Neuron (in vitro differentiated cells): ENCODE results near the gene PRR14.
A peak's percentile ranks its signal among the peaks of the same experiment; 100 is the strongest.

Experiments
- H2AFZ ChIP-seq: one replicate; pipeline ENCODE4 v1.6.1; 2013; ENCODE audit warnings: low read depth, mild to moderate bottlenecking, inconsistent platforms, low read length, moderate library complexity
- H3K27me3 ChIP-seq: one replicate; pipeline ENCODE4 v1.6.1; 2013; ENCODE audit warnings: low read length; ENCODE audit not compliant: insufficient read depth
- H3K36me3 ChIP-seq: one replicate; pipeline ENCODE4 v1.6.1; 2013; ENCODE audit warnings: low read length; ENCODE audit not compliant: insufficient read depth
- H3K4me1 ChIP-seq: one replicate; pipeline ENCODE4 v1.6.1; 2013; ENCODE audit warnings: low read length; ENCODE audit not compliant: insufficient read depth
- H3K4me3 ChIP-seq: 2 replicates; pipeline ENCODE4 v1.5.1; 2013; ENCODE audit warnings: mild to moderate bottlenecking, low read length, moderate library complexity
- H3K9me3 ChIP-seq: one replicate; pipeline ENCODE4 v1.6.1; 2013; ENCODE audit warnings: low read length

Gene PRR14

DNA sequence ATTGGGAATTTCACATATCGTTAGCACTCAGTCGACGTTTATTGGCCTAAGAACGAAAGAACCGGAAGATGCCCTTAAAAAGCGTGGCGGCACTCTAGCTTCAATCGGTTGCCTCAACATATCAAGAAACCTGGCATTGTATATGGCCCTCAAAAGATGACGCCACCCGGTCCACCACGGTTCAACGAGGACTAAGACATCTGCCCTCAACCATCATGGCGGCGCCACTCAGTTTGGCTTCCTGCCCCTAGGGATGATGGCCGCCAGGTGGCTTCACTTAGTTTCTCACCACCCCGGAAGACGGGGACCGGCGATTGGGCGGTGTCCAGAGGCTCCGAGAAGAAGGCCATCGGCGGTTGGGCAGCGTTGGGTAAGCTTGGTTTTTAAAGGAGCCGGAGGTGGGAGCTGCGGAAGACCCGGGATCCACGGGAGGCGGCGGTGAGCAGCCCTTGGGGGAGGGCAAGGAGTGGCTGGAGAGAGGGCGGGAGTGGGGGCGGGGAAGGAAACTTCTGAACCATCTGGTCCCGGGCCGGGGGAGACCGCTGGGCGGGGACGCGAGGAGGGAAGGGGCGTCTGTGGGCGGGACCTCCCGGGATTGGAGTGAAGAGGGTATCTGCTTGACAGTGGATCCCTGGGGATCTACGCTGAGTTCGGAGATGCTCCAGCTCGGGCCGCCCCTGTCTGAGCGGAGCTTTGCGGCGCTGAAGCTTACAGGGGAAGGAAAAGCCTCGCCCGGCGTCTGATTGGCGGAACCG is at the start of gene PRR14:
Gene PRR14, plus strand, starts transcription at position 592 of the 755 bp plus-strand sequence. CDS start 686 bp downstream, outside the sequence.
- Histone ChIP-seq H3K4me3 (peak within 1 kb of the TSS; percentile 82), H3K9me3 (no peaks in the 10 kb centered on the region), H3K27me3 (no peaks in the 10 kb centered on the region), H3K4me1 (peaks cover 7% of the 10 kb centered on the region), H2AFZ (peak within 1 kb of the TSS; percentile 87), H3K36me3 (peaks cover 28% of the 10 kb centered on the region)

DNA sequence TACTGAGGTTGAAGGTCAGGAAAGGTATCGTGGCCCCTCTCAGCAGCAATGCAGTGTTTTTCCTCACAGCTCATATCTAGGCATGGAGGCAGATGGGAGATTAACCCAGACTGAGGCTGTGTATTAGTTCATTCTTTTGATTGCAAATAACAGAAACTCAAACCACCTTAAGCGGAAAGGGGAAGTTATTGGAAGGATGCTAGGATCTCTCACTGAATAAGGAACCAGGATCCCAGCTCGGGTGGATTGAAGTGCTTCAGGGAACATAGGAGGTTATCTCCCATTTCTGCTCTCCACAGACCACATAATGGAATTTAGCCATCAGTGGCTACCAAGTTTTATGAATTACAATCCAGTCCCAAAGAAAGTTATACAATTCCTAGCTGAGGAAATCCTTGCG is 48.8 kb upstream of the PRR14 start:
- Histone ChIP-seq H3K9me3 (no peaks in the 10 kb centered on the region), H3K4me3 (no peak overlapping the region), H3K27me3 (no peaks in the 10 kb centered on the region), H3K36me3 (peaks cover 37% of the 10 kb centered on the region), H3K4me1 (no peaks in the 10 kb centered on the region), H2AFZ (no peak overlapping the region)

DNA sequence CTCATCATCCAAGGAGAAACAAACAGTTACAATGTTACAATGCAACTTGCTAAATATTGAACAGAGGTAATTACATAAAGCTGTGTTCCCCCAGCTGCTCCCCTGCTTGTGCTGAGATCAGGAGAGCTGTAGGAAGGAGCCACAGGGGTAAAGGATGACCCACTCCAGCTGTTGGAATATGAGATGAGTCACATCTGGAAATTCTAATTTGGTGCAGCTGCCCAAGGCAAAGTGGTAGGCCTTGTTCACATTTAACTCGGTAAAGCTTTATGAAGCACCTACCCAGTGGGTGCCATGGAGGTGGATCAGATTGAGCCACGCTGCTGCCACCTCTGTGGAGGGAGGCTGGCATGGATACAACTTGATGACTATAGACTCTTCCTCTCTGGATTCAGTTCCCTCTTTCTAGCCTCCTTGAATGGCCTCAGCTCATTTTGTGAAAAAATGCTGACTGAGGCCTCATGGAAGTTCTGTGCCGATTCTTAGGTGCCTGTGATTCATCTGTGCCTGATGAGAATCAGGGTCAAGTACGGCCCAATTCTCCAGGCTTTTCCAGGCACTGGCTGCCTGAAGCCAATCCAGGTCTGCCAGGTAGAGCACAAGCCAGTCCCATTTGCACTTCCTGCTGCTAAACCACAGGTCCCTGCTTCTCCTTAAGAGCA is 48.0 kb upstream of the PRR14 start:
- Histone ChIP-seq H3K27me3 (no peaks in the 10 kb centered on the region), H3K9me3 (no peaks in the 10 kb centered on the region), H3K4me3 (no peak overlapping the region), H3K4me1 (no peaks in the 10 kb centered on the region), H3K36me3 (peaks cover 44% of the 10 kb centered on the region), H2AFZ (no peak overlapping the region)

DNA sequence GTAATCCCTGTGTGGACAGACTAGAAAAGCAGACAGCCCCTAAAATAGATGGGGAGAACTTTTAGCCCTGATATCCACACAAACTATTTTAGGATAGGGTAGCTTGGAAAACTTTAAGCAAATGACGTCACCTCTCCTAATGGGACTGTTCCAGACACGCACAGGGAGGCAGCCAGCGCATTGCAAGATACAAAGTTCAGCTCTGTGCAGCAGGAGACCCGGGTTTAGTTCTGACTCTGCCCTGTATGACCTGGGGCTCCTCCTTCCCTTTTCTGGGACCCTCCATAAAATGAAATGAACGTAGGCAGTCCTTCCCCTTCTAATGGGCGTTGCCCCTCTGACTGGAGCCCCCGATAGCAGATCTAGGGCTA is 46.8 kb upstream of the PRR14 start:
- H3K36me3 ChIP-seq = peaks cover 52% of the 10 kb centered on the region
- H2AFZ ChIP-seq = no peak overlapping the region
- no peaks in the 10 kb centered on the region for H3K27me3 ChIP-seq
- no peak overlapping the region for H3K4me3 ChIP-seq
- peaks cover 3% of the 10 kb centered on the region for H3K4me1 ChIP-seq
- no peaks in the 10 kb centered on the region for H3K9me3 ChIP-seq

DNA sequence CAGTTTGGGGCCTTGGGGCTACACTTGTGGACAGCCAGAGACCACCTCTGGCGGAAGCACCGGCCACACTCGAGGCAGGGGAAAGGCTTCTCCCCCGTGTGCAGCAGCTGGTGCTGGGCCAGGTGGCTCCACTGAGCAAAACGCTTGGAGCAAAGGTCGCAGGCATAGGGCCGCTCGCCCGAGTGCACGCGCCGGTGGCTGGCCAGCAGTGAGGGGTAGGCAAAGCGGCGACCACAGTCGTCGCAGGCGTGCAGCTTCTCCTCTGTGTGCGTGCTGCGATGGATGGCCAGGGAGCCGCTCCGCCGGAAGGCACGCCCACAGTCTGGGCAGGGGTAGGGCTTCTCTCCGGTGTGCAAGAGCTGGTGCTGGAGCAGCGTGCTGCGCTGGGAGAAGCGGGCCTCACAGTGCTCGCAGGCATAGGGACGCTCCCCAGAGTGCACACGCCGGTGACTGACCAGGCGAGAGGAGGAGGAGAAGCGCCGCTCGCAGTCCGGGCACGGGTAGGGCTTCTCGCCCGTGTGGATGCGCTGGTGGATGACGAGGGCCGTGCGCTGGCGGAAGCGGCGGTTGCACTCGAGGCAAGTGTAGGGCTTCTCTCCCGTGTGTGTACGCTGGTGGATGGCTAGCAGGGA is 46.3 kb upstream of the PRR14 start:
- Histone ChIP-seq H2AFZ (no peak overlapping the region), H3K4me1 (peaks cover 8% of the 10 kb centered on the region), H3K27me3 (no peaks in the 10 kb centered on the region), H3K36me3 (peaks cover 53% of the 10 kb centered on the region), H3K4me3 (no peak overlapping the region), H3K9me3 (no peaks in the 10 kb centered on the region)

DNA sequence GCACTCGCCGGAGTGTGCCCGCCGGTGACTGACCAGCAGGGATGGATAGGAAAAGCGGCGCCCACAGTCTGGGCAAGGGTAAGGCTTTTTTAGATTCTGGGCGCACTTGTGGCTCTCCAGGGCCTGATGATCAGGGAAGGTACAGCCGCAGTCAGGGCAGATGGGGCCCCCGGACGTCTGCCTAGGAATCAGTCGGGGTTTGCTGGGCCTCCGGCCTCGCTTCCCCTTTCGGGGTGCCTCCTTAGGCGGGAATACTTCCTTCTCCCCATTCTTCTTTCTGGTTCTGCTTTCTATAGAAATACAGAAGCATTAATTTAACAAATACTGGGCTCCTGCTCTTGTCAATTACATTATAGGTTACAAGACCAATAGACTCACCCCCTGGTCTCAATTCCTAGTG is 45.6 kb upstream of the PRR14 start:
- Histone ChIP-seq H3K27me3 (no peaks in the 10 kb centered on the region), H2AFZ (no peak overlapping the region), H3K36me3 (peaks cover 53% of the 10 kb centered on the region)

DNA sequence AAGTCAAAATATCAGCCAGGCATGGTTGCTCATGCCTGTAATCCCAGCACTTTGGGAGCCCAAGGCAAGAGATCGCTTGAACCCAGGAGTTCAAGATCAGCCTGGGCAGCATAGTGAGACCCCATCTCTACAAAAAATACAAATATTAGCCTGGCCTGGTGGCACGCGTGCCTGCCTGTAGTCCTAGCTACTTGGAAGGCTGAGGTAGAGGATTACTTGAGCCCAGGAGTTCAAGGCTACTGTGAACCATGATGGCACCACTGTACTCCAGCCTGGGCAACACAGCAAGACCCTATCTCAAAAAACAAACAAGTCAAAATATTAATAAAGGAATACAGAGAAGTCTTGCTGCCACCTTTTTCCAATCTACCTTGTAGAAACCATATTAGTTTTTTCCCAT is 44.8 kb upstream of the PRR14 start:
- Histone ChIP-seq H3K4me3 (no peak overlapping the region), H2AFZ (no peak overlapping the region), H3K36me3 (peaks cover 53% of the 10 kb centered on the region), H3K27me3 (no peaks in the 10 kb centered on the region), H3K4me1 (peaks cover 9% of the 10 kb centered on the region), H3K9me3 (no peaks in the 10 kb centered on the region)

More for the DNA sequence above, 45.6 kb upstream of the PRR14 start:
- no peaks in the 10 kb centered on the region for H3K9me3 ChIP-seq
- H3K4me1 ChIP-seq = peaks cover 9% of the 10 kb centered on the region
- H3K4me3 ChIP-seq = no peak overlapping the region

DNA sequence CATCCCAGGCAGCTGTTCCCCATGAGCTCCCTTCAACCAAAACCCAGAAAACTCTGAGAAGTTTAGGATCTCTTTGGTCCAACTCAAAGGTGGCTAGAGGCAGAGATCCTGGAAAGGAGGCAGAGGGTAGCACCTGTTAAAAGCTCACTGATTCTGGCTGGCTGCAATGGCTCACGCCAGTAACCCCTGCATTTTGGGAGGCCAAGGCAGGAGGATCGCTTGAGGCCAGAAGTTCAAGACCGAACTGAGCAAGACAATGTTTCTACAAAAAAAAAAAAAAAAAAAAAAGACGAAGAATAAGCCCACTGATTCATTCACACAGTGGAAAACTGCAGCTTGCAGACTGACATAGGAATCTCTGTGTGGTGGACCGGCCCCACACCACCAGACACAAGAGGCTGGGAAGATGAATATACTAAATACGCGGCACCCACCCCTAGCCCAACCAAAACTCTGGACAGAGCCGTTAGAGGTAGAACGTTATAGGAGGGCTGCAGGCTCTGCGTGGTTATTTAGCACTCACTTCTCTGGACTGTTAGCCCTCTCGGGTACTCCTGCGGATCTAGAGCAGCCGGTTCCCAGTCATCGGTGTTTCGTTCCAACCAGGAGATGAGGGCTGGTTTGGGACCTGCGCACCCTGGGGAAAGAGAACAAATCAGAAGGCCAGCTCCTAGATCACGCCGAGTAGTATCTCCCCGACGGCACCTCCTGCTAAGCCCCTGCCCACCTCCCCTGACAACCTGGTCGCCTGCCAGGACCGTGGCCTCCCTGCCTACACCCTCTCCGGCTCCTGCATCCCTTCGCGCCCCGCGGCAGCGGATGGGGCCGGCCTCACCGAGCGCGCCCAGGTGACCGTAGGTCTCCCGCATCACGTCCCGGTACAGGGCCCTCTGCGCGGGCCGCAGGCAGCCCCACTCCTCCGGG is 41.5 kb upstream of the PRR14 start:
- Histone ChIP-seq H3K36me3 (peaks cover 37% of the 10 kb centered on the region), H3K4me1 (peaks cover 9% of the 10 kb centered on the region), H3K4me3 (peak overlapping the region; percentile 76)

DNA sequence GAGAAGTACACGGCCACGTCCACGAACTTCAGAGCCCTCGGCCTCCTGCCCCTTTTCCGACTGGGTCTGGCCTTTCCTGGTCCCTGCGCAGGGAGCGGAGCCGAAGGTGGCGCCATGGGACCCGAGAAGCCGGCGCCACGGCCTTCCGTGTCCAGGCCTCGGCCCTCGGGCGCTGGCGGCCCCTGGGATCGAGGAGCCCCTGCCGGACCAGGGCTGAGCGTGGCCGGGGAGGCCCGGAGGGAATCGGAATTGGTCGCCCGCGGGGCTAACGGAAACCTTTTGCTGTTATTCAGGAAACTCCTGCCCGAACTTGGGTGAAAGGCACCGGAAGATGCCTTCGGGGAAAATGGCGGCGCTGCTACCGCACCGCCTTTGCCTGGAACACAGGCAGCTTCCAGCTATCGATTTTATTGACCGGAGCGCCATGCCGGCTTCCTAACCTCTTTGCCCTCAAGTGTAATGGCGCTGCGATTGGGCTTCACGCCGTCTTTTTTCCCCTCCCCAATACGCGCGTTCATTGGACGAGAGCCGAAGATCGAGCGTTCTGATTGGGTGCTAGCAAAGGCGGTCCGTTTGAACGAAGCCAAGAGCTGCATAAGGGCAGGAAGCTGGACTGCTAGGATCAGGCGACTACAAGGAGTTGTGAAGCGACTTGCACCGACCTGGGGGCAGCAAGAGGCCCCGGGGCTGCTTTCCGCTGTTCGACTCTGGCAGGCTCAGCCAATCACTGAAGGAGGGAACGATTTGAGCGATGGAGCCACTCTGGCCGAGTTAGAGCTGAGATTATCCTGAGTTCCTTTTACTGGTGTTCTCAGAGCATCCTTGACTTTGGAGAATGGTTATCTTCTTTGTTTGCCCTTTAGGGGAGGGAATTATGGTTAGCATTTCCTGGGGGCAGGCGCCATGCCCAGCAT is 40.6 kb upstream of the PRR14 start, which contains the start of gene ZNF689:
Gene ZNF689, minus strand, starts transcription at position 464 of the 914 bp plus-strand sequence. Its CDS starts 348 bp downstream, at position 116.
- Histone ChIP-seq H3K36me3 (peaks cover 27% of the 10 kb centered on the region), H2AFZ (peak within 1 kb of the TSS; percentile 66), H3K4me3 (peak within 1 kb of the TSS; percentile 76), H3K9me3 (no peaks in the 10 kb centered on the region), H3K4me1 (peaks cover 9% of the 10 kb centered on the region), H3K27me3 (no peaks in the 10 kb centered on the region)

More for the DNA sequence above, 41.5 kb upstream of the PRR14 start:
- Histone ChIP-seq H3K9me3 (no peaks in the 10 kb centered on the region), H2AFZ (peak overlapping the region; percentile 66), H3K27me3 (no peaks in the 10 kb centered on the region)

DNA sequence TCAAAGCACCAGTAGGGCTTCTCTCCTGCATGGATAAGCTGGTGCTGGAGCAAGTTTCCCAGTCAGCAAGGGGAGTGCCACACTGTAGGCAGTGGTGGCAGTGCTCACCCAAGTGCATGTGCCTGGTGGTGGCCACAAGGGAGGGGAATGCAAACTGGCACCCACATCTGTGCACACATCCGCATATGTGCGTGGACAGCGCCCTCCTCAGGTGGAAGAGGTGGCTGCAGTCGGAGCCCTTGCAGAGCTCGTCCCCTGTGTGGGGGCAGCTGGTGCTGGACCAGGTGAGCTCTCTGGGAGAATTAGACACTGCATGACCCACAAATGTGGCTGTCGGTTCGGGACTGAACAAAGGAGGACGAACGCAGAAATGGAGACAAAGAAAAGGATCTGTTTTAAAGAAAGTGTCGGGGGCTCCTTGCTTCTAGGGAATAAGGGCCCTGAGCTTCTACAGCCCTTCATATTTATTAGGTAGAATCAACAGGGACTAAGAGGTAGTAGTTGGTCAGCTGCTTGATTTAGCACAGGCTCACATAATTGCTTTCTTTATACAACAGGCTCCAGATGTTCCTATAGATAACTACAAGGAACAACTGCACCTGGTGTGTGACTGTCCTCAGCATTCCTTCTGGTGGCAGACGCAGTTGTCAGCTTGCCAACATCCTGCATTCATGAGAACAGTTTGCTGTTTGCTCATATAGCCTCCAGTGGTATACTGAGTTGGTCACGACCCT is 35.2 kb upstream of the PRR14 start:
- Histone ChIP-seq H3K27me3 (no peaks in the 10 kb centered on the region), H3K9me3 (no peaks in the 10 kb centered on the region), H2AFZ (no peak overlapping the region), H3K36me3 (no peaks in the 10 kb centered on the region), H3K4me1 (peaks cover 2% of the 10 kb centered on the region), H3K4me3 (no peak overlapping the region)

DNA sequence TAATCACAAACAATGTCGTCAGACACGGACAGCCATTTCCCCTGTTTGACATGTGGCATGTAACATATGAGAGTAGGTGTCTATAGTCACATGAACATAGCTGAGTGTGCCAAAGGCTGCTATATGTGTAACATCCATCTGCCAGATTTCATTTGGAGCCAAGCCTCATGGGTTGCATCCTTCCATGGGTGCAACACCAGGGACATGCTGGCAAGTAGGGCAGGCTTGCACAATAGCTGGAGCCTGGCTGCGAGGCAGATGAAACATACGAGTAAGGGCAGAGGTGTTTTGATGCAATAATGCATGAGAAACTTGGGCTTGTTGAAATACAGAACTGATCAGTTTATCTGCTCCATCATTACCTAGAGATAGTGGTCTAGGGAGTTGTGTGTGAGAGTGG is 31.6 kb upstream of the PRR14 start:
- H3K36me3 ChIP-seq = no peaks in the 10 kb centered on the region
- no peak overlapping the region for H3K4me3 ChIP-seq
- peaks cover 3% of the 10 kb centered on the region for H3K27me3 ChIP-seq
- H2AFZ ChIP-seq = no peak overlapping the region
- peaks cover 15% of the 10 kb centered on the region for H3K4me1 ChIP-seq
- H3K9me3 ChIP-seq = peaks cover 2% of the 10 kb centered on the region
